ENCODE results near the gene PSMA6. TPM values are rescaled to one million over a fixed set of nuclear protein-coding genes. Genes with fewer than 3 reads are reported as not detected.

PSMA6 gene
- total and polyA plus RNA-seq, 2 of the 13 experiments (the other 11 are each of a cell fraction or from before 2014, with no cell fraction given) = 525 to 1,109 TPM

DNA sequence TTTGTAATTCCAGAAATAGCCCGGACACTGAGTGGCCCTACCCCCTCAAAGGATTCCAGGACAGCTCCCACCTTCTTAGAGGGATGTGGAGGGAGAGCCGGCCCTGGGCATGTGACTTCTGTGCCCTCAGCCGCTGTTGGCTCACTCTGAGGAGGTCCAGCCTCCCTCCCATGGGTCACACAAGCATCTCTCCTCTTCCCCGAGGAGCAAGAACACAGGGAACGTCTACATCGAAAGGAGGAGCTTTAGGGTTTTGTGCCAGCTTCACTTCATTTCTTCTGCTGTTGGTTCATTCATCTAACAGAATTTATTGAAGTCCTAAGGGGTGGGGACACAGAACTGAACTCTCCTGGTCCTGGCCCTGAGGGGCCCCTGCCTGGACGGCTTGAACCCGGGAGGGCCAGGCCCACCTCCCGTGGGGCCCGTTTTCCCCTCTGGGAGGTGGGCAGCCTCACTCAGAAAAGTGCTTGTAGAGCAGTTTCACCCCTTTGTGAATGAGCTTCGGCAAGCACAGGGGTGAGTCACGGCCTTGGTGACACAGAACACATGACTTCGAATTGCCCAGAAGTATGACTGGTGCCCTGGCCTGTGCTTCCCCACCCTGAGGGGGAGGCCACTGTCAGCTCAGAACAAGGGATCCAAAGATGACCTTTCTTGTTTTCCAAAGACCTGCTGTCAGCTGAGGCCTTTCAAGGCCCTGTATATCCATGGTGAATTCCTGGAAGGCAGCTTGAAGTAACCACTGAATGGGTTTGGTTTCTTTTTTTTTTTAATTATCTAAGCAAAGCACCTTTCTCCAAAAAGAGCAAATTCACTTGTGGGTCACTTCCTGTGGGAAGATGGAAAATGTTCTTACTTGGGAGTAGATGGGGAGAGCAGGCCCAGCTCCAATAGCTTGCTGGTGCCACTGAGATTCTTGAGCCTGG lies 73.2 kb downstream of the PSMA6 start (continued):
- TF ChIP-seq, protein P1, sequence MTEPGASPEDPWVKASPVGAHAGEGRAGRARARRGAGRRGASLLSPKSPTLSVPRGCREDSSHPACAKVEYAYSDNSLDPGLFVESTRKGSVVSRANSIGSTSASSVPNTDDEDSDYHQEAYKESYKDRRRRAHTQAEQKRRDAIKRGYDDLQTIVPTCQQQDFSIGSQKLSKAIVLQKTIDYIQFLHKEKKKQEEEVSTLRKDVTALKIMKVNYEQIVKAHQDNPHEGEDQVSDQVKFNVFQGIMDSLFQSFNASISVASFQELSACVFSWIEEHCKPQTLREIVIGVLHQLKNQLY (CRISPR knock-in tag; IDR thresholded peaks at IDR 0.05) = peak; percentile 76; the same call in 1 of the 2 replicates
- TF ChIP-seq ZNF24 (IDR thresholded peaks at IDR 0.05) (peak; percentile 75), ZNF570 (CRISPR knock-in tag; IDR thresholded peaks at IDR 0.05; ENCODE audit: borderline replicate concordance) (0 out of 2 replicates have a peak, but pooled peaks have one; percentile 49), ZNF766 (CRISPR knock-in tag; IDR thresholded peaks at IDR 0.05; ENCODE audit: borderline replicate concordance) (peak; percentile 90; the same call in 1 of the 2 replicates), CENPX (CRISPR knock-in tag; IDR thresholded peaks at IDR 0.05) (no peak), MXD4 (CRISPR knock-in tag; IDR thresholded peaks at IDR 0.05) (peak; percentile 89), ARNT (IDR thresholded peaks at IDR 0.05) (no peak), NFE2L1 (CRISPR knock-in tag; IDR thresholded peaks at IDR 0.05; ENCODE audit: borderline replicate concordance) (peak; percentile 63; the same call in 1 of the 2 replicates), NONO (IDR thresholded peaks at IDR 0.05) (no peak), NONO (CRISPR knock-in tag; conservative IDR thresholded peaks at IDR 0.05) (no peak), HOXD1 (CRISPR knock-in tag; IDR thresholded peaks at IDR 0.05) (no peak; the same call in 1 of the 2 replicates), HHEX (CRISPR knock-in tag; IDR thresholded peaks at IDR 0.05) (0 out of 2 replicates have a peak, but pooled peaks have one; percentile 37)
- TF ChIP-seq, protein P2, sequence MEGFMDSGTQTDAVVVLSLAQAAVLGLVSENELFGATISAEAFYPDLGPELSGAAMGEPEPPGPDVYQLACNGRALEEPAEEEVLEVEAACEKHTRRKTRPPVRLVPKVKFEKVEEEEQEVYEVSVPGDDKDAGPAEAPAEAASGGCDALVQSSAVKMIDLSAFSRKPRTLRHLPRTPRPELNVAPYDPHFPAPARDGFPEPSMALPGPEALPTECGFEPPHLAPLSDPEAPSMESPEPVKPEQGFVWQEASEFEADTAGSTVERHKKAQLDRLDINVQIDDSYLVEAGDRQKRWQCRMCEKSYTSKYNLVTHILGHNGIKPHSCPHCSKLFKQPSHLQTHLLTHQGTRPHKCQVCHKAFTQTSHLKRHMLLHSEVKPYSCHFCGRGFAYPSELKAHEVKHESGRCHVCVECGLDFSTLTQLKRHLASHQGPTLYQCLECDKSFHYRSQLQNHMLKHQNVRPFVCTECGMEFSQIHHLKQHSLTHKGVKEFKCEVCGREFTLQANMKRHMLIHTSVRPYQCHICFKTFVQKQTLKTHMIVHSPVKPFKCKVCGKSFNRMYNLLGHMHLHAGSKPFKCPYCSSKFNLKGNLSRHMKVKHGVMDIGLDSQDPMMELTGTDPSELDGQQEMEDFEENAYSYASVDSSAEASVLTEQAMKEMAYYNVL (CRISPR knock-in tag; IDR thresholded peaks at IDR 0.05; ENCODE audit: borderline replicate concordance) = peak; percentile 79; the same call in 1 of the 2 replicates
- TF ChIP-seq, protein P3, sequence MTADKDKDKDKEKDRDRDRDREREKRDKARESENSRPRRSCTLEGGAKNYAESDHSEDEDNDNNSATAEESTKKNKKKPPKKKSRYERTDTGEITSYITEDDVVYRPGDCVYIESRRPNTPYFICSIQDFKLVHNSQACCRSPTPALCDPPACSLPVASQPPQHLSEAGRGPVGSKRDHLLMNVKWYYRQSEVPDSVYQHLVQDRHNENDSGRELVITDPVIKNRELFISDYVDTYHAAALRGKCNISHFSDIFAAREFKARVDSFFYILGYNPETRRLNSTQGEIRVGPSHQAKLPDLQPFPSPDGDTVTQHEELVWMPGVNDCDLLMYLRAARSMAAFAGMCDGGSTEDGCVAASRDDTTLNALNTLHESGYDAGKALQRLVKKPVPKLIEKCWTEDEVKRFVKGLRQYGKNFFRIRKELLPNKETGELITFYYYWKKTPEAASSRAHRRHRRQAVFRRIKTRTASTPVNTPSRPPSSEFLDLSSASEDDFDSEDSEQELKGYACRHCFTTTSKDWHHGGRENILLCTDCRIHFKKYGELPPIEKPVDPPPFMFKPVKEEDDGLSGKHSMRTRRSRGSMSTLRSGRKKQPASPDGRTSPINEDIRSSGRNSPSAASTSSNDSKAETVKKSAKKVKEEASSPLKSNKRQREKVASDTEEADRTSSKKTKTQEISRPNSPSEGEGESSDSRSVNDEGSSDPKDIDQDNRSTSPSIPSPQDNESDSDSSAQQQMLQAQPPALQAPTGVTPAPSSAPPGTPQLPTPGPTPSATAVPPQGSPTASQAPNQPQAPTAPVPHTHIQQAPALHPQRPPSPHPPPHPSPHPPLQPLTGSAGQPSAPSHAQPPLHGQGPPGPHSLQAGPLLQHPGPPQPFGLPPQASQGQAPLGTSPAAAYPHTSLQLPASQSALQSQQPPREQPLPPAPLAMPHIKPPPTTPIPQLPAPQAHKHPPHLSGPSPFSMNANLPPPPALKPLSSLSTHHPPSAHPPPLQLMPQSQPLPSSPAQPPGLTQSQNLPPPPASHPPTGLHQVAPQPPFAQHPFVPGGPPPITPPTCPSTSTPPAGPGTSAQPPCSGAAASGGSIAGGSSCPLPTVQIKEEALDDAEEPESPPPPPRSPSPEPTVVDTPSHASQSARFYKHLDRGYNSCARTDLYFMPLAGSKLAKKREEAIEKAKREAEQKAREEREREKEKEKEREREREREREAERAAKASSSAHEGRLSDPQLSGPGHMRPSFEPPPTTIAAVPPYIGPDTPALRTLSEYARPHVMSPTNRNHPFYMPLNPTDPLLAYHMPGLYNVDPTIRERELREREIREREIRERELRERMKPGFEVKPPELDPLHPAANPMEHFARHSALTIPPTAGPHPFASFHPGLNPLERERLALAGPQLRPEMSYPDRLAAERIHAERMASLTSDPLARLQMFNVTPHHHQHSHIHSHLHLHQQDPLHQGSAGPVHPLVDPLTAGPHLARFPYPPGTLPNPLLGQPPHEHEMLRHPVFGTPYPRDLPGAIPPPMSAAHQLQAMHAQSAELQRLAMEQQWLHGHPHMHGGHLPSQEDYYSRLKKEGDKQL (CRISPR knock-in tag; IDR thresholded peaks at IDR 0.05; ENCODE audit: low read depth) = peak; percentile 76
- TF ChIP-seq, protein P4, sequence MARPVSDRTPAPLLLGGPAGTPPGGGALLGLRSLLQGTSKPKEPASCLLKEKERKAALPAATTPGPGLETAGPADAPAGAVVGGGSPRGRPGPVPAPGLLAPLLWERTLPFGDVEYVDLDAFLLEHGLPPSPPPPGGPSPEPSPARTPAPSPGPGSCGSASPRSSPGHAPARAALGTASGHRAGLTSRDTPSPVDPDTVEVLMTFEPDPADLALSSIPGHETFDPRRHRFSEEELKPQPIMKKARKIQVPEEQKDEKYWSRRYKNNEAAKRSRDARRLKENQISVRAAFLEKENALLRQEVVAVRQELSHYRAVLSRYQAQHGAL (CRISPR knock-in tag; IDR thresholded peaks at IDR 0.05; ENCODE audit: not compliant biosample characterization) = no peak
